Breast epithelium (tissue), 4 donors: ENCODE data around the gene EP400. TPM values are rescaled to one million over a fixed set of nuclear protein-coding genes. Genes with fewer than 3 reads are reported as not detected.

Experiments
- DNase-seq, 2 donors: peaks; one replicate each; pipeline ENCODE4 v3.0.0-alpha.2; 2019; ENCODE audit warnings: low spot score in 2 of 2
- H3K27ac ChIP-seq, 2 donors: fragments of 200-600 bp; sonication (generic) in 1 of 2; one replicate each; pipeline ENCODE4 v1.5.1; 2016 to 2019; ENCODE audit warnings: mild to moderate bottlenecking in 1 of 2
- H3K27me3 ChIP-seq, 2 donors: fragments of 200-600 bp; sonication (generic) in 1 of 2; one replicate each; pipeline versions ENCODE4 v1.5.1 to v1.6.0; 2017 to 2019; ENCODE audit warnings: control low read depth in 1 of 2, mild to moderate bottlenecking in 1 of 2
- H3K36me3 ChIP-seq: fragments of 200-600 bp; one replicate; pipeline ENCODE4 v1.5.1; 2019
- H3K4me1 ChIP-seq, 2 donors: fragments of 200-600 bp; sonication (generic); one replicate each; pipeline ENCODE4 v1.5.1; 2016 to 2019; ENCODE audit warnings: control low read depth in 1 of 2
- H3K4me3 ChIP-seq, 3 donors: fragments of 200-600 bp; sonication (generic); 1 replicate in 2 of 3; 2 replicates in 1 of 3; pipeline ENCODE4 v1.5.1; 2016 to 2019; ENCODE audit warnings: mild to moderate bottlenecking in 3 of 3, moderate library complexity in 2 of 3
- H3K9me3 ChIP-seq, 2 donors: fragments of 200-600 bp; sonication (generic) in 1 of 2; one replicate each; pipeline ENCODE4 v1.5.1; 2016 to 2019; ENCODE audit warnings: control low read depth in 1 of 2
- CTCF ChIP-seq, 3 donors: fragments of 450-650 bp; IDR thresholded peaks; one replicate each; pipeline ENCODE4 v1.5.1; 2016 to 2017; ENCODE audit warnings: antibody characterized with exemption in 3 of 3, mild to moderate bottlenecking in 3 of 3, moderate library complexity in 3 of 3
- POLR2A ChIP-seq: fragments of 450-650 bp; IDR thresholded peaks from one replicate; pipeline ENCODE4 v1.6.1; 2016; ENCODE audit warnings: antibody characterized with exemption, mild to moderate bottlenecking, moderate library complexity
- POLR2AphosphoS5 ChIP-seq, 3 donors: sonication (generic); formaldehyde crosslinking; IDR thresholded peaks; one replicate each; pipeline ENCODE4 v1.6.1; 2017; ENCODE audit warnings: antibody characterized with exemption in 3 of 3
- intact Hi-C: fragments of 100-400 bp; cut with DNase I; formaldehyde crosslinking; loops from one replicate; pipeline ENCODE4 v1.15.1; 2023; ENCODE audit warnings: low total_unique reads
- total RNA-seq, 3 donors: library from RNA; depleted of rRNA; stranded (reverse); fragments of >200 nt; gene quantifications; one replicate each; pipeline ENCODE4 v1.1.0, GENCODE V29; 2016

Gene EP400
- total RNA-seq, 3 donors from 2014 or later: 20.3 to 27.2 (median 24.4) TPM

- Histone ChIP-seq H3K4me3 (no peak overlapping the region), H3K27me3 (no peaks in the 10 kb centered on the region), H3K4me1 (no peaks in the 10 kb centered on the region), H3K27ac (no peak overlapping the region), H3K36me3 (peaks cover 17% of the 10 kb centered on the region), H3K9me3 (no peaks in the 10 kb centered on the region)
- intact Hi-C loops: no loop called here
- no peak for TF ChIP-seq POLR2AphosphoS5 (IDR thresholded peaks at IDR 0.05)
- no peak for TF ChIP-seq POLR2A
- no peak for TF ChIP-seq CTCF (IDR thresholded peaks at IDR 0.05)
- no peak for DNase-seq
Observed at GRCh38 chr12:132014092-132014914, 64.6 kb downstream of the EP400 start.

- no peak for DNase-seq
Observed at GRCh38 chr12:132014915-132015280, 65.2 kb downstream of the EP400 start.

GRCh38 chr12:132015686-132016430, 66.1 kb downstream of the EP400 start:
- Histone ChIP-seq H3K36me3 (peaks cover 18% of the 10 kb centered on the region), H3K4me1 (no peaks in the 10 kb centered on the region), H3K27me3 (no peaks in the 10 kb centered on the region), H3K9me3 (no peaks in the 10 kb centered on the region), H3K27ac (no peak overlapping the region), H3K4me3 (no peak overlapping the region)
- TF ChIP-seq POLR2AphosphoS5 (IDR thresholded peaks at IDR 0.05): no peak
- TF ChIP-seq CTCF (IDR thresholded peaks at IDR 0.05): no peak
- no peak for TF ChIP-seq POLR2A
- DNase-seq: no peak
- intact Hi-C loops: no loop called here

More at GRCh38 chr12:132014915-132015280, 65.2 kb downstream of the EP400 start:
- Histone ChIP-seq H3K27ac (no peak overlapping the region), H3K4me3 (no peak overlapping the region), H3K9me3 (no peaks in the 10 kb centered on the region), H3K36me3 (peaks cover 17% of the 10 kb centered on the region), H3K27me3 (no peaks in the 10 kb centered on the region), H3K4me1 (no peaks in the 10 kb centered on the region)
- intact Hi-C loops: no loop called here
- TF ChIP-seq CTCF (IDR thresholded peaks at IDR 0.05) (no peak), POLR2A (no peak), POLR2AphosphoS5 (IDR thresholded peaks at IDR 0.05) (no peak)

GRCh38 chr12:132018193-132018916, 68.6 kb downstream of the EP400 start:
- no peaks in the 10 kb centered on the region for H3K27me3 ChIP-seq
- no peaks in the 10 kb centered on the region for H3K9me3 ChIP-seq
- peaks cover 25% of the 10 kb centered on the region for H3K36me3 ChIP-seq
- H3K27ac ChIP-seq: no peak overlapping the region
- intact Hi-C loops: no loop called here
- no peak overlapping the region for H3K4me3 ChIP-seq
- no peaks in the 10 kb centered on the region for H3K4me1 ChIP-seq
- TF ChIP-seq POLR2AphosphoS5 (IDR thresholded peaks at IDR 0.05) (no peak), CTCF (IDR thresholded peaks at IDR 0.05) (no peak), POLR2A (no peak)
- DNase-seq: no peak
